Brain microvascular endothelial cell (primary cell): ENCODE measurements around the gene FBN1.

Experiments
- DNase-seq: peaks from one replicate; pipeline ENCODE4 v3.0.0-alpha.2; 2020
- H3K27ac ChIP-seq: fragments of 250-450 bp; sonication (Bioruptor Pico); 2 replicates; pipeline ENCODE4 v1.5.1; 2020; ENCODE audit warnings: mild to moderate bottlenecking, moderate library complexity
- H3K27me3 ChIP-seq: fragments of 250-450 bp; sonication (Bioruptor Pico); replicated peaks from 2 replicates; pipeline ENCODE4 v1.5.1; 2020; ENCODE audit warnings: mild to moderate bottlenecking
- H3K36me3 ChIP-seq: fragments of 250-450 bp; sonication (Bioruptor Pico); replicated peaks from 2 replicates; pipeline ENCODE4 v1.5.1; 2020; ENCODE audit warnings: mild to moderate bottlenecking
- H3K4me3 ChIP-seq: 2 replicates; pipeline ENCODE4 v1.5.1; 2011; ENCODE audit warnings: low read depth, mild to moderate bottlenecking, control low read depth, low read length, moderate library complexity
- CTCF ChIP-seq: IDR thresholded peaks from 2 replicates; pipeline ENCODE4 v1.5.1; 2011; ENCODE audit warnings: low read depth, mild to moderate bottlenecking, moderate library complexity, low read length, control low read depth, inconsistent platforms; ENCODE audit errors: missing control alignments
- in situ Hi-C: cut with HindIII; loops from 2 replicates; pipeline ENCODE4 v1.10.0; 2017; ENCODE audit warnings: low sequenced_read_pairs, low pct_ligation_motif_present

FBN1 gene

DNA sequence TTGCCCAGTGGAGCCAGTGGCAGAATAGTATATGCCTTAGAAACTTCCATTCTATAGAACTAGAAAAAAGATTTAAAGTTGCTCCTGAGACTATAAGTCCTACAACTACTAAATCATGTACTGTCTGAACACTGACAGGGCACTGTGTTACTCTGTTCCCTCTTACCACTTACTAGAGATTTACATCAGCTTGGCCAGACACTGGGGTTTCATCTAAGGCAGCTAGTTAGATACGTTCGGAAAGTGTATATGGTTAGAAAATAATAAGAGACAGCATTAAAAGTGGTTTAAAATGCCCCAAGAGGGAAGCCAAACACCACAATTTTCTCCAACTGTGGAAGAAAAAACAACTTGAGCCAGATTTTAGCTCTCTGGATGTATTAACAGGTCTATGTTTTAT, 97.1 kb downstream of the FBN1 start:
- no peak overlapping the region for H3K4me3 ChIP-seq
- peak overlapping the region; percentile 92 for H3K27ac ChIP-seq
- H3K27me3 ChIP-seq: no peaks in the 10 kb centered on the region
- in situ Hi-C loops: no loop called here
- peaks cover 16% of the 10 kb centered on the region for H3K36me3 ChIP-seq
- DNase-seq: no peak
- no peak for TF ChIP-seq CTCF

DNA sequence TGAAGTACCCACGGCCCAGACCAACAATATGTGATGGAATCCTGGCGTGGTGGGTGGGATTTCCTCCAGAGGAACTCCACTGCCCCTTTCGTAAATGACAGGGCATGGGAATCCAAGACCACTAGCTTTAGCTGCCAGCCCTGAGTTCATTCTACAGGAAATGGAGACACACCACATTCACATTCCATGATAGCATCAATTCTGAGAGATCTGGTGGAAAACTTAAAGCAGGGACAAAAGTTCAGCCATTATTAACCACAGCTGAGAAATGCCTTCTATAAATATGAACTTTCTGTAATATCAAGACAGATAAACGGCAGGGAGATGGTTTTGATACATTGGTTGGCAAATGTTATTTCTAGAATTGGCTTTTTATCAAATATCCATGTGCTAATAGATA, 98.2 kb downstream of the FBN1 start:
- DNase-seq: peak; percentile 90

GRCh38 chr15:48546296-48546695, 99.2 kb downstream of the FBN1 start:
- H3K36me3 ChIP-seq: peaks cover 18% of the 10 kb centered on the region
- no peak for TF ChIP-seq CTCF
- in situ Hi-C loops: no loop called here
- H3K4me3 ChIP-seq: no peak overlapping the region
- DNase-seq: no peak
- peak overlapping the region; percentile 92 for H3K27ac ChIP-seq
- no peaks in the 10 kb centered on the region for H3K27me3 ChIP-seq

More for the DNA sequence above, 98.2 kb downstream of the FBN1 start:
- Histone ChIP-seq H3K36me3 (peaks cover 18% of the 10 kb centered on the region), H3K27me3 (no peaks in the 10 kb centered on the region), H3K4me3 (no peak overlapping the region), H3K27ac (peak overlapping the region; percentile 92)
- in situ Hi-C loops: no loop called here
- no peak for TF ChIP-seq CTCF

- Histone ChIP-seq H3K36me3 (peaks cover 16% of the 10 kb centered on the region), H3K4me3 (no peak overlapping the region), H3K27me3 (no peaks in the 10 kb centered on the region), H3K27ac (peak overlapping the region; percentile 92)
- no peak for DNase-seq
- in situ Hi-C loops: no loop called here
- TF ChIP-seq CTCF: no peak
Measured at GRCh38 chr15:48544778-48545177, 100.7 kb downstream of the FBN1 start.

DNA sequence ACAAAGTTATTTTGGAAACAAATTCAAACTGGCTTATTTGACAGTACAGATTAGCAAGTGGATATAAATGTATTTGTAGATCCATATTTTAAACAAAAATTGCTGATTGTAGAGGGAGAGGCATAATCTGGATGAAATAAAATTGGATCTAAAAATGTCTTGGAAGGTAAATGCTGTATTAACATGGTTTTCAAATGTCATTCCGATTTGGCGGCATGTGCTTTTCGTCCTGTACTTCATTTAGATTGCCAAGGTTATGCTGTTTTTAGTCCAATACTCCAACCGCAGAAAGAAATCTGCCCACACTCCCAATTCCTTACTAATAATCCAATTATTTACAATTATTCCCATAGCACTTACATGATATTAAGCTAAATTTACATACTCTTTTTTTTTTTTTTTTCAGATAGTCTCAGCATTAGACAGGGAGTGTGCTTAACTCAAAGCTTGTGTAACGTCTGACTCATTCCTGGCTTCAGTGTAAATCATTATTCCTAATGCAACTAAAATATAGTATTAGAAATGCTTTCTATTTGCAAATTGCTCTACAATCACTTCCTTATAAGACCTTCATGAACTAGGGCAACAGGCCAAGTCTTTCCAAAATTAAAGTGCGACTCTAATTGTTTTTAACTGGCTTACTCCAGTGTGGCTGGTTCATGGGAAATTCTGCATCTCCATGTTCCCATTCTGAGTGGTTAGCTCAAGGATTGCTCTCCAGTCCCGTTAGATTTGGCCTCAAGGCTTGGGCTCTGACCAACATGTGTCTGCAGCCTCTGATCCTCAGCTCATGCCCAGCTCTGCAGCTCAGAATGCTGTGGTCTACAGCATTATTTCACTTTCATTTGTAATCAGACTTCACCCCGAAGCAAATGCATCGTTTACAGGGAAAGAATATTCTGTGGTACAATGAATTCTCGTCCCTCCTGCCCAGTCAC, 103.9 kb downstream of the FBN1 start:
- peak; percentile 75 for DNase-seq
- peaks cover 21% of the 10 kb centered on the region for H3K36me3 ChIP-seq
- H3K27ac ChIP-seq: peak overlapping the region; percentile 79
- H3K27me3 ChIP-seq: no peaks in the 10 kb centered on the region
- no peak for TF ChIP-seq CTCF
- in situ Hi-C loops: no loop called here
- peak overlapping the region; percentile 18 for H3K4me3 ChIP-seq
